T-helper 2 cell treated with Interferon-gamma antibody and Interleukin-4, amounts not matched to agents 100 ng/mL and 5 ng/mL, for 36 hours (primary cell): ENCODE data around the gene ELAVL1. TPM values are rescaled to one million over a fixed set of nuclear protein-coding genes. Genes with fewer than 3 reads are reported as not detected.

Experiments
- intact Hi-C: fragments of 100-400 bp; cut with micrococcal nuclease; formaldehyde crosslinking; loops from one replicate; pipeline ENCODE4 v1.15.1; 2023
- total RNA-seq: library from RNA; stranded (reverse); gene quantifications from 2 replicates; pipeline ENCODE4 v1.2.3, GENCODE V29; 2022

ELAVL1 gene
- total RNA-seq, 1 donor from 2014 or later = 129 TPM

DNA sequence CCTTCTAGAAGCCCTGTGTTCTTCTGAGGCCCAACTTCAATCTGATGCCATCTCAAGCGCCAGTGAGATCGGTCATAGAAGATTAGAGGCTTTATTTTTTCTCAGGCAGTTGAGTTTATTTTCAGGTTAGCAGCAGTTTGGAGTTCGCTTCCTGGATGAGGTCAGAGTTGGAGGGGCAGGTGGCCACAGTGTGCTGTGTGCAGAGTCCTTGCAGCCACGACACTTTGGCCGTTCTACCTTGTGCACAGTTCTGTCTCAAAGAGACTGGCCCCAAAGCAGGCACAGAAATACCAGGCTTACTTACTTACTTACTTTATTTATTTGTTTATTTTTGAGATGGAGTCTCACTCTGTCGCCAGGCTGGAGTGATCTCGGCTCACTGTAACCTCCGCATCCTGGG lies 15.9 kb upstream of the ELAVL1 start:
- intact Hi-C loops = no loop called here

- intact Hi-C loops = no loop called here
Measured at GRCh38 chr19:8020681-8021080, 15.2 kb upstream of the ELAVL1 start.

DNA sequence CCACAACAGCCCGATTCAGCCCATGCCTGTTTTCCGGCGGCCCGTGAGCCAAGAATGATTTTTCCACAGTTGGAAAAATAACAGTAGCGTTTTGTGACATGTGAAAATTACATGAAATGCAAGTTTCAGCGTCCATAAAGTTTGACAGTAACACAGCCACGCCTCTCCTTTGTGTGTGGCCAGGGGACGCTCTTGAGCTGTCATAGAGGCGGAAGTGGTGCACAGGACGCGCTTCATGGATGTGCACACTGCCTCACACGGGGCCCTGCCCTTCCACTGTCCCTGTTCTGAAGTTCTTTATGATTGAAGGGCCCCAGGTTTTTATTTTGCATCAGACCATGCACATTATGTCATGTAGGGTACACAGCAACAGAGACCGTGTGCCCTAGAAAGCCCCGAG lies 12.4 kb upstream of the ELAVL1 start:
- intact Hi-C loops = loop anchor here (1.0 kb wide), 1 partner anchor 235 kb away; no protein-coding TSS in a partner anchor

DNA sequence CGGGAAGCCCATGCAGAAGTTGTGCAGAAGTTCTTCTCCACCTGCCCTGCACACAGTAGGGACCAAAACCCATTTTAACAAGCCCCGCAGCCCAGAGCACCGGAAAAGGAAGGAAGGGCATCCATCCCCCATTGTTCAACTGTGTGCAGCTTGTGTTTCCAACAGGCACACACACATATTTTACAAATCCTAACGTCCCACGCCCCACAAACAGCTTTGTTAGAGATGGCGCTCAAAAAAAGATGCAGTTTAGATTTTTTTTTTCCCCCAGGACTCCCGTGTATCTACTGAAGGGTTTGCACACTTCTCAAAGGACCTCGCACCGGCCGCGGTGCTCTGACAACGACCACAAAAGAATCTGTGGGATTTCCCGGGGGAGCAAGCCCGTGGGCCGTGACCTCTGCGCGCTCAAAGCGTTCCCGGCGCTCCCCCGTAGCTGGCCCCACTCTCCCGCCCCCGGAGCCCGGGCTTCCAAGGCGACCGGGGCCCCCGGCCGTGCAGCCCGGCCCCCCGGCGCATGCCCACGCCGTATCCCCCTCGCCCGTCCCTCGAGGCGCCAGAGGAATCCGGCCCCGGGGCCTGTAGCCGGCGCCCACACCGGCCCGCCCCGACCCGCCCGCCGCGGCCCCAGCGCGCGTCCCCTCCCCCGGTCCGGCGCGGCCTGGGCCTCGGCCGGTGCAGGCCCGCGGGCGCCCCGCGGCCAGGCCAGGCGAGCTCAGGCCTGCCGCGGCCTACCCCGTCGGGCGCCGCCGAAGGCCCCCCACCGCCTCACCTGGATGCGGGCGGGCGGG lies 523 bp downstream of the ELAVL1 start:
- intact Hi-C loops = loop anchor here (5.0 kb wide), 2 partner anchors 78 to 247 kb away; partner anchors contain the start of gene CTXN1

DNA sequence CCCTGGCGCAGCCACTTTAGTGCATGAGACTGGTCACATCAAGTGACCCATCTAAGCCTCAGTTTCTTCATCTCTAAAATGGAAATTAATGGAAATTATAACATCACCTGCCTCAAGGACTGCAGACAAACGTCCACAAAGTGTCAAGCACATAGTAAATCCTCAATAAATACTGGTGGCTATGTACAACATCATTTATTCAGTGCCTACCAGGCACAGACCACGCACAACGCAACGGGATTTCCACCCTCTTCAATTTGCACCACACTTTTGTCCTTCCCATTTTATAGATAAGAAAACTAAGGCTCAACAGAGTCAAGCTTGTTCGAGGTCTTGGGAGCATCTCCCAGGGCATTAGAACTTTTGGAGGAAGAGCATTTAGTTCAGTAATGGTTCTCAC lies 1.4 kb downstream of the ELAVL1 start:
- intact Hi-C loops = loop anchor here (5.0 kb wide), 2 partner anchors 77 to 248 kb away; partner anchors contain the start of gene CTXN1

DNA sequence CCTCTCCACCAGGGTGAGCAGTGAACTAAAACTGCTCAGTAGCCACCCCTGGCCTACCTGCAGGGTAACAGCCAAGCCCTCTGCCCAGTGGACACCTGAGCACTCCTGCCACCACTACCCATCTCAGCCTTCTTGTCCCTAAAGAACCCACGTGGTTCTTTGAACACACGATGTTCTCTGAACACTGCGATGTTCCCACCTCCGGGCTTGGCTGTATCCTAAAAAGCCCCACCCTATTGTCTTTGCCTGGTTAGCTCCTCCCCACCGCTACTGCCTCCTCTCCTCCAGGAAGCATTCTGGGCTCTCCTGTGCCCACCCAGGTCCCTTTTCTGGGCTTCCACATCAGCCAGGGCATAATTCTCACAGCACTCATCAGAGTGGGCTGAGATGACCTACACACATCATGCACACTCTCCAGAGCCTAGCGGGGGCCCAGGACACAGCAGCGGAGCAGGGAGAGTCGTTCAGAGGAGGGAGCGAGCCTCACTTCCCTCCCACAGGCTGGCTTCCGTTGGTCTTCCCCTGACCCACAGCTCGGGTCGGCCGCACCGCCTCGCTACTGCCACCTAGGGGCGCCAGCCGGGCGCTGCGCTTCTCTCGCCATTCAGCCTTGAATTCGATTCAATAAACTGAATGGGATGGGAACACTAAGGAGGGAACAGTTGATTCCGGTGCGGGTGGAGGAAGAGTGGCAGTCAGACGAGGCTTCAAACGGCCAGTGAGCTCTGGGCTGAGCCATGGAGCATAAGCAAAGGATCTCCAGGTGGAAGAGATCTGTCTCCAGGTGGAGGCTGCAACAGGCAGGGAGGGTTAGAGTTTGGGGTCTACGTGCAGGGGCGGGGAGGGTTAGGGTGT lies 3.2 kb downstream of the ELAVL1 start:
- intact Hi-C loops = loop anchor here (1.0 to 5.0 kb wide), 3 partner anchors 58 to 250 kb away; partner anchors contain the start of gene CTXN1

DNA sequence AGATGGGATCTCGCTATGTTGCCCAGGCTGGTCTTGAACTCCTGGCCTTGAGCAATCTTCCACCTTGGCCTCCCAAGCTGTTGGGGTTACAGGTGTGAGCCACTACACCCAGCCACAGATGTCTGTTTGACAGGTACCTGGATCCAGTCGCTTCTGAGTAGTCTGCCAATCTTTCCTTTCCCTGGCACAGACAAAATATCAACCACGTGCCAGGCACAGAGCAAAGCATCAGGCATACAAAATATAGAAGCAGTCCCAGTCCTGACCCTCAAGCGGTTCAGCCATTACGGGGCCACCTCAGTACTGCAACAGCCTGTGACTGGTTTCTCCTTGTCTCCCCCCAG lies 3.8 kb downstream of the ELAVL1 start:
- intact Hi-C loops = loop anchor here (5.0 kb wide), 2 partner anchors 74 to 251 kb away; partner anchors contain the start of gene CTXN1

DNA sequence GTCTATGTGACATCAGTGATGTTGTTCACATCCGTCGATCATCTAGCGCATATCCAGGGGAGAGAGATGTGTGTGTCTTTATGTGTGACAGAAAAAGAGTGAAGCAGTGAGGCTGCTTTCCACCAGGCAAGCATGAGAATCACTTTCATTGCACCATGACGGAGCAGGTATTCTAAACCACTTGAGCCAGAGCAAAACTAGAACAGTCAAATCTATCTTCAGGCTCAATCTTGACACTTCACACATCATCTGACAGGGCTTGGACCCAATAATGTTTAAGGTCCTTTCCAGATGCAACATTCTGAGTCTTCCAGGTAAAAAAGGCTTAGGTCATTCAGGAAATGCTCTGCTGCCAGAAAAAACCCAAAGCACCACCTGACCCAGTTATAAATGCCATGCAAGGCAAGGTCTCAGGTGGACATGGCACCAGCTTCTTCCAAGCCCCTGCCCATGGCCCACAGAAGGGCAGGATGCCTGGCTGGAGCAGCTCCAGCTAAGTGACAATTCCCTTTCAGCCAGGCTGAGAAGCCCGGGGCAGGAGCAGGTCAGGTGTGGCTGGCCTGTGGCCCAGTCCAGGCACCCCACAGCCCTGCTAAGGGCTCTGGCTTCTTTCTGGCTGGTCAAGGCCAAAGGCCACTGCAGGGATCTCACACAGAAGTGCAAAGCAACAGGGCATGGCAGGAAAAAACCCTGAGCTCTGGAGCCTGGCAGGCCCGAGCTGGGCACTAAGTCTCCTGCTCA lies 5.0 kb downstream of the ELAVL1 start:
- intact Hi-C loops = loop anchor here (5.0 kb wide), 2 partner anchors 73 to 252 kb away; partner anchors contain the start of gene CTXN1

DNA sequence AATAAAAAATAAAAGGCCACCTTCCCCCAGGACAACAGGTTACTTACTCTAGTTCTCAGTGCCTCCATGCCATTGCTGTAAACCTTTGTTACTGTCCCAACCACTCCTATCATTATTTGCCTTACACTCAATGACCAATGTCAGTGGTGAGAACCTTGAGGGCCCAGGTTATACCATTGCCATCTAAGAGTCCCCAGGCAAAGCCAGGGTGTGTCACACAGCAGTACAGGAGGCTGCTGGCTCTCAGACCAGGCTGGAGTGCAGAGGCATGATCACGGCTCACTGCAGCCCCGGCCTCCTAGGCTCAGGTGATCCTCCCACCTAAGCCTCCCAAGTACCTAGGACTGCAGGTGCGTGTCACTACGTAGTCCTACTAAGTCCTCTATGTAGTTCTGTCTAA lies 6.1 kb downstream of the ELAVL1 start:
- intact Hi-C loops = no loop called here

DNA sequence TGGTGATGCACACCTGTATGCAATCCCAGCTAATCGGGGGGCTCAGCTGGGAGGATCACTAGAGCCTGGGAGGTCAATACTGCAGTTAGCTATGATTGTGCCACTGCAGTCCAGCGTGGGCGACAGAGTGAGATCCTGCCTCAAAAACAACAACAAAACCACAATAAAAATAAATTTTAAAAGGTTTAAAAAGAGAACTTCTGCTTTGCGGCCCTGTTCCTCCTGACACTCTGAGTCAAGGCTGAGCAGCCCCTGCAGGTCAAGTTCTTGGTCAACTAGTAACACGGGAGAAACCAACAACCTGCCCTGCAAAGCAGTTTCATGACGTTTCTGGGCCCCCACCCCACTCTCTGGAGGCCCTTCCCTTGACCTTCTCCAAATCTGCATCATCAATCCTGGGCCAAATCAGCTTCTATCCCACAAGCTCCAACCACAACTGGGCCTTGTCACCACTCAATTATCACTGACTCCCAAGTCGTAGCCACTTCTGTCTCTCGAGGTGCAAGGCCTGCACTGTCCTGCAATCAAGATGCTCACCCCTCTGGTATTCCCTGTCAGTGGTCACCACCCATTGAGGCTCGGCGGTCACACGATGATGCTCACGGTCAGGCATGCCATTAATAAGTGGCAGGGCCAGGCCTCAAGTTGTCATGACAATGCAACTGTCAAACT lies 7.5 kb downstream of the ELAVL1 start:
- intact Hi-C loops = no loop called here

DNA sequence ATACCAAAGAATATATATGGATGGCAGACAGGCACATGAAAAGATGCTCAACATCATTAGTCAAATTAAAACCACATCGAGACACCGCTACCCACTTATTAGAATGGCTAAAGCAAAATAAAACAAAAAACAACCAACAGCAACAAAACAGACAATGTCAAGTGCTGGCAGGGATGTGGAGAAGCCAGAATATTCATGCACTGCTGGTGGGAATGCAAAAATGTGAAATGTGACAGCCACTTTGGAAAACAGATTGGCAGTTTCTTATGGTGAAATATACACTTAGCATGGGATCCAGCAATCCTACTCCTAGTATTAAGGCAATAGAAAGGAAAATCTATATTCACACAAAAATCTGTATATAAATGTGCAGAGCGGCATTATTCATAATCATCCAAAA lies 8.6 kb downstream of the ELAVL1 start:
- intact Hi-C loops = no loop called here

DNA sequence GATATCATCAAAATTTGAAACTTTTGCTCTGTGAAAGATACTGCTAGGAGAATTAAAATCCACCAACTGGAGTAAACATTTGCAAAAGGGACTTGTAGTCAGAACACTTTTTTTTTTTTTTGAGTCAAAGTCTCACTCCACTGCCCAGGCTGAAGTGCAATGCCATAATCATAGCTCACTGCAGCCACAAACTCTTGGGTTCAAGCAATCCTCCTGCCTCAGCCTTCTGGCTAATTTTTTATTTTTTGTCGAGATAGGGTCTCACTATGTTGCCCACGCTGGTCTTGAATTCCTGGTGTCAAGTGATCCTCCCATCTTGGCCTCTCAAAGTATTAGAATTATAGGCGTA lies 9.7 kb downstream of the ELAVL1 start:
- intact Hi-C loops = no loop called here

DNA sequence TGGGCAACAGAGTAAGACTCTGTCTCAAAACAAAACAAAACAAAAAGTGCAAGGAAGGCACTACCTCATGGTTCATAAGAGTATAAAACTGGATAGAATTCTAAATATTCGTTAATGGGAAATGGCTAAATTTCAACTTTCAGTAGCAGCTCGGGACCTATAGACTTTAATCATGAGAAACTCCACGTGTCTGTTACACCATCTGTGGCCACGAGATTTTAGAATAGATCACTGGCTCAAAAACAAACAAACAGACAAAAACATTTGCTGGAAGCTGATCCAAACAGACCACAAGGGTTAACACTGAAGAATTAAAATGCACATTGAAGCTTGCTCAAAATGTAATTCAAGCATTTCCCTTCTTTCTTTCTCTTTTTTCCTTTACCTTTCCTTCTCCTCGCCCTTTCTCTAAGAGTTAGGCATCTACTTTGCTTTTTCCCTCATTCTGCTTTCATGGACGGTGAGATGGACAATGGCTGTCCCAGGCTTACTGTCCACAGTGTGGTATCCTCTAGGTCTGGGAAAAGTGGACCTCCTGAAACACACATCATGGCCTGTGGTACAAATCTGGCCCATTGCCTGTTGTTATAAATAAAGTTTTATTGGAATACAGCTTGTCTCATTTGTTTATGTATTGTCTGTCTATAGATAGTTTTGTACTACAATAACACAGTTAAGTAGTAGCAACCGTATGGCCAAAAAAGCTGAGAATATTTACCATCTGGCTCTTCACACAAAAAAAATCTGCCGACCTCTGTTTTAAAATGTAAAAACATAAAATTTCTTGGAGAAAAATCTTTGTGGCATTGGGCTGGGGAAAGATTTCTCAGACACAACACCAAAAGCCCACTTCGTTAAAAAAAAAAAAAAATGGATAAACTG lies 10.3 kb downstream of the ELAVL1 start:
- intact Hi-C loops = no loop called here

DNA sequence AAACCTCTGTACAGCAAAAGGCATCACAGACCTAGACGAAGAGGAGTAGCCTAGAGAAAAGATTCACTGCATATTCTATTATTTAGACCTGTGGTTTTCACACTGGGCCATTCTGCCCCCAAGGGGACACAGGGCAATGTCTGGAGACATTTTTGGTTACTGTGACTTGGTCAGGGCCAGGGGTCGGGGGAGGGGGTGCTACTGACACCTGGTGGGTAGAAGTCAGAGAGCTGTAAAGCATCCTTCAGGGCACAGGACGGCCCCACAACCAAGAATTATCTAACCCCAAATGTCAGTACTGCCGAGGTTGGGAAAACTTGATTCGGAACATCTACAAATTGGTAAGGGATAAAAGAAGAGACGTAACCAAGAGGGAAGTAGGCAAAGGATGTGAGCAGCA lies 11.3 kb downstream of the ELAVL1 start:
- intact Hi-C loops = no loop called here

DNA sequence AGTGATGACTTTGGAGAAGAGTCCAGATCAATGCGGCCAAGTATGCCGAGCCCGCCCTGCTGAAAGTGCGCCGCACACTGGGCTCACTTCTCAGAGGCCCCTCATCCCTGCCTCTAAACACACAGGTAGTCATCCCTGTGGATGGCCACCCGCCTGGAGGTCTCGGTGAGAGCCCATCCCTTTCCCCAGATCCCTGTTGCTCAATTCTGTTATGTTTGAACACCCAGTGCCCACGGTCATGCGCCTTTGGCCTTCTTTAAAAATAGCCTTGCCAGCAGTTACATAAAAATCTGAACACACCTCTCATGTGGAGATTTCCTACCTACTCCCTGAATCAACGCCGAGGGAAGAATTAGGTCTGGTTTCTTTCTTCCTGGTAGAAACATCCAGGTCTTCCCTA lies 11.9 kb downstream of the ELAVL1 start:
- intact Hi-C loops = no loop called here

DNA sequence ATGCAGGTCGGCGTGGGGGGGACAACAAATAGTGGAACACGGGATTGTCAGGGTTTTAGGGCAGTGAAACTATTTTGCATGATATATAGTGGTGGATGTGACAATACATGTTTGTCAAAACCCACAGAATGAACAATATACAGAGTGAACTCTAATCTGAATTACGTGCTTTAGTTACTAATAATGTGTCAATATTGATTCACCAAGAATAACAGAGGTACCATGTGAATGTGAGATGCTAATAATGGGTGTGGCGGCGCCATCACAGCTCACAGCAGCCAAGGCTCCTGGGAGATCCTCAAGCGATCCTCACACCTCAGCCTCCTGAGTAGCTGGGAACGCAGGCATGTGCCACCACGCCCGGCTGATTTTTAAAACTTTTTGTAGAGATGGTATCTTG lies 12.9 kb downstream of the ELAVL1 start:
- intact Hi-C loops = no loop called here

GRCh38 chr19:7989071-7989575 lies 16.3 kb downstream of the ELAVL1 start:
- intact Hi-C loops = no loop called here

DNA sequence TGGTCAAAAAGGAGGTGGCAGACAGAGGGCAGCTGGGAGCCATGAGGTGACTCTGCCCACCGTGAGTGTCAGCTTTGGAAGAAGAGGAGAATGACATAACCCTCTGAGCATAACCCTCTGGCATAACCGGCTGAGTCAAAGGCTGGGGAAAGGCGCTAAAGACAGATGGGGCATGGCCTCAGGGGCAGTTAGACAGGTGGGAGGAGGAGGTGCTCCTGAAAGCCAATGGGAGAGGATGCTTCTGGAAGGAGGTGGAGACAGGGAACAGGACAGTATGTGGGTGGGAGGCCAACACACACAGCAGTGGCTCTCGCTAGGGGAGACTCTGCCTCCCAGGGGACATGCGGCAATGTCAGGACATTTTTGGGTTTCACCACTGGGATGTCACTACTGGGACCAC lies 17.1 kb downstream of the ELAVL1 start:
- intact Hi-C loops = no loop called here

- intact Hi-C loops = no loop called here
Measured at GRCh38 chr19:7987114-7987768, 18.2 kb downstream of the ELAVL1 start.
